ENCODE results near the gene SLC16A13.

DNA sequence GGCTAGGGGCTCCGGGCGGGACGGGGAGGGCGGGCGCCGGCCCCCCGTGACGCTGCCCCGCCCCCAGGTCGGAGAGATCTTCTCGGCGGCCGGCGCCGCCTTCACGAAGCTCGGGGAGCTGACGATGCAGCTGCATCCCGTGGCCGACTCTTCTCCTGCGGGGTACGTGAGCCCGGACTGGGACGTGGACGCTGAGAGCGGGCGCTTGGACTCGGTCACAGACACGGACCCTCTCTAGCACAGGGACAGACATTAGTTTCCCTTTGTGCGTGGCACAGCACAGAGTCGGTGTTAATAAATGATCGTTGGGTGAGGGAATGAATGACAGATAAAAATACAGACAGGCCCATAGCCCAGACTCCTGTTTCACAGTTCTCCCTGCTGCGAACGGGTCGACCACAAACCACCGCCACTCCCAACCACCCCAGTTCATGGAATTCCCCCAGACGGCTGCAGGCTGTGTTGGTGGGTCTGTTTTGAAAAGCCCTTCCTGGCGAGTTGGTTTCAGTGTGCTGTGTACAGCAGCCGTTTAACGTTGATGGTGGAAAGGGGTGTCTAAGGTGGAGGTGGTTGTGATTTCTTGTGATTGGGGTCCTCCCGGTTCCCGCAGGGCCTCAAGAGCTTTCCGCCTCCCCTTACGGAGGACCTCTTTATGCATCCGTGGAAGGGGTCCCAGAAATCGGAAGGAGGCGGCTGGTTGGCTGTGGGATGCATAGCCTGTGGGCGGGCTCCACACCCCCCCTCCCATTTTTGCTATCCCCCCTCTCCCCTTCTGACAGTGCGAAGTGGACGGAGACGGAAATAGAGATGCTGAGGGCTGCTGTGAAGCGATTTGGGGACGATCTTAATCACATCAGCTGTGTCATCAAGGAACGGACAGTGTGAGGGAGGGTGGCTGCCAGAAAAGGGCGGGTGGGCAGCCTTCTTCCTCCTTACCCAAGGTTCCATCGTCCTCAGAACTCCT is 20.5 kb upstream of the SLC16A13 start:
- no peak for TF ChIP-seq EZH2phosphoT487 (IDR thresholded peaks at IDR 0.05; ENCODE audit: insufficient read depth, low read depth)
- TF ChIP-seq EZH2 (IDR thresholded peaks at IDR 0.05; ENCODE audit: insufficient read depth, poor library complexity, severe bottlenecking) = no peak
